Measurements from ENCODE around the gene LMNB1. TPM values are rescaled to one million over a fixed set of nuclear protein-coding genes. Genes with fewer than 3 reads are reported as not detected.
"Not testable (repeated sequence)": the region's sequence is repeated elsewhere in the genome, so short reads cannot be mapped to it uniquely, and the experiment has no call there.

The LMNB1 gene
- total RNA-seq, 1 donor from 2014 or later = 20.9 TPM

DNA sequence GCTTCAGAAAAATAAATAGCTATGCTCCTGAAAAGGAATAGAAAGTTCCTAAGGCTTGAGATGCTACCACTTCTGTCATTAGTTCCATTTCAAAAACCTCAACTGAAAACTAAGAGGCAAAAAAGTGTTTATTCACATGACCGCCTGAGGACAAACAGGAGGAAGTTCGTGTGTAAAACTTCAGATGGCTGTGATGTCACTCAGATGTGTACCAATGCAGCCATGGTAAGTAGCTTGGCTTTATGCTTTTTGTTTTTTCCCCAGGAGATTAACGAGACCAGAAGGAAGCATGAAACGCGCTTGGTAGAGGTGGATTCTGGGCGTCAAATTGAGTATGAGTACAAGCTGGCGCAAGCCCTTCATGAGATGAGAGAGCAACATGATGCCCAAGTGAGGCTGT lies 33.0 kb downstream of the LMNB1 start:
- DNase-seq (ENCODE audit: extremely low spot score in 2 of 2) = no peak
- Histone ChIP-seq H3K36me3 (no peaks in the 10 kb centered on the region), H3K4me1 (no peaks in the 10 kb centered on the region), H3K9me3 (no peaks in the 10 kb centered on the region), H3K4me3 (no peak overlapping the region), H3K27me3 (no peaks in the 10 kb centered on the region), H3K27ac (no peak overlapping the region)
- intact Hi-C loops (cut with DNase I) = no loop called here
- TF ChIP-seq POLR2AphosphoS5 (IDR thresholded peaks at IDR 0.05; ENCODE audit: insufficient read depth in 1 of 2, low read depth in 1 of 2) (no peak), POLR2A (IDR thresholded peaks at IDR 0.05) (no peak)
- TF ChIP-seq, protein P1, sequence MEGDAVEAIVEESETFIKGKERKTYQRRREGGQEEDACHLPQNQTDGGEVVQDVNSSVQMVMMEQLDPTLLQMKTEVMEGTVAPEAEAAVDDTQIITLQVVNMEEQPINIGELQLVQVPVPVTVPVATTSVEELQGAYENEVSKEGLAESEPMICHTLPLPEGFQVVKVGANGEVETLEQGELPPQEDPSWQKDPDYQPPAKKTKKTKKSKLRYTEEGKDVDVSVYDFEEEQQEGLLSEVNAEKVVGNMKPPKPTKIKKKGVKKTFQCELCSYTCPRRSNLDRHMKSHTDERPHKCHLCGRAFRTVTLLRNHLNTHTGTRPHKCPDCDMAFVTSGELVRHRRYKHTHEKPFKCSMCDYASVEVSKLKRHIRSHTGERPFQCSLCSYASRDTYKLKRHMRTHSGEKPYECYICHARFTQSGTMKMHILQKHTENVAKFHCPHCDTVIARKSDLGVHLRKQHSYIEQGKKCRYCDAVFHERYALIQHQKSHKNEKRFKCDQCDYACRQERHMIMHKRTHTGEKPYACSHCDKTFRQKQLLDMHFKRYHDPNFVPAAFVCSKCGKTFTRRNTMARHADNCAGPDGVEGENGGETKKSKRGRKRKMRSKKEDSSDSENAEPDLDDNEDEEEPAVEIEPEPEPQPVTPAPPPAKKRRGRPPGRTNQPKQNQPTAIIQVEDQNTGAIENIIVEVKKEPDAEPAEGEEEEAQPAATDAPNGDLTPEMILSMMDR (IDR thresholded peaks at IDR 0.05) = no peak

DNA sequence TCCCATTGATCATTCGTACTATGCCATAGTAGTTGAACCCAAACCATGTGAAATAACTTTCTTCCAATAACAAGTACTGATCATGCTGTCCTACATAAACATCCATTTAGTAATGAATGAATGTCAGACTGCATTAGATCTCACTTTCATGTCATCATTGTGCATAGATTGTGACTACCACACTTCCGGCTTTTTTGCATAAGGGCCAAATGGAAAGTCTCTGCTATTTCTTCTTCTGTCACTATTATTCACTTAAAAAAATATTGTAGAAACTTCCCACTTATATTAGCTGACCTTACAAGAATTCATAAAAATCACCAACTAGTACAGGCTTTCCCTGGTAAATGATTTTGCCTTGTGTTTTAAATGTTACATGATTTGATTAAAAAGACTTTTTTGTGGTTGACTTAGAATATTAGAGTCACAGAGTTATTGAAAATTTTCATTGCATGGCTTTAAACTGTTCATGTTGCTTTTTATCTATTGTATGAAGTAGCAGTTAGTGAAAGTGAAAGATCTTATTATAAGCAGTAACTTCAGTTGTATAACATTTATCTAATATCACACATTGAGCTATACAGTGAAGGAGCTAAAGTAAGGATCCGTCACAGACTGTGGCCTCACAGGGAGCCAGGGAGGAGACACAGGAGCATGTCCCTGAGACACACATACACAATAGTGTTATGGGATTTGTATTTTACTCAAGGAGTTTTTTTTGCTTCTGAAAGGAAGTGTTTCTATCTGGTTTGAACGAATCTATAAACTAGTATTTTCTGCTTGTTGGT lies 33.9 kb downstream of the LMNB1 start:
- H3K36me3 ChIP-seq = no peaks in the 10 kb centered on the region
- H3K4me1 ChIP-seq = no peaks in the 10 kb centered on the region
- intact Hi-C loops (cut with DNase I) = no loop called here
- DNase-seq (ENCODE audit: extremely low spot score in 2 of 2) = no peak
- no peaks in the 10 kb centered on the region for H3K9me3 ChIP-seq
- no peak overlapping the region for H3K27ac ChIP-seq
- TF ChIP-seq POLR2A (IDR thresholded peaks at IDR 0.05) (no peak), POLR2AphosphoS5 (IDR thresholded peaks at IDR 0.05; ENCODE audit: insufficient read depth in 1 of 2, low read depth in 1 of 2) (no peak)
- TF ChIP-seq, protein P1 (IDR thresholded peaks at IDR 0.05) = no peak
- H3K27me3 ChIP-seq = no peaks in the 10 kb centered on the region
- H3K4me3 ChIP-seq = no peak overlapping the region

DNA sequence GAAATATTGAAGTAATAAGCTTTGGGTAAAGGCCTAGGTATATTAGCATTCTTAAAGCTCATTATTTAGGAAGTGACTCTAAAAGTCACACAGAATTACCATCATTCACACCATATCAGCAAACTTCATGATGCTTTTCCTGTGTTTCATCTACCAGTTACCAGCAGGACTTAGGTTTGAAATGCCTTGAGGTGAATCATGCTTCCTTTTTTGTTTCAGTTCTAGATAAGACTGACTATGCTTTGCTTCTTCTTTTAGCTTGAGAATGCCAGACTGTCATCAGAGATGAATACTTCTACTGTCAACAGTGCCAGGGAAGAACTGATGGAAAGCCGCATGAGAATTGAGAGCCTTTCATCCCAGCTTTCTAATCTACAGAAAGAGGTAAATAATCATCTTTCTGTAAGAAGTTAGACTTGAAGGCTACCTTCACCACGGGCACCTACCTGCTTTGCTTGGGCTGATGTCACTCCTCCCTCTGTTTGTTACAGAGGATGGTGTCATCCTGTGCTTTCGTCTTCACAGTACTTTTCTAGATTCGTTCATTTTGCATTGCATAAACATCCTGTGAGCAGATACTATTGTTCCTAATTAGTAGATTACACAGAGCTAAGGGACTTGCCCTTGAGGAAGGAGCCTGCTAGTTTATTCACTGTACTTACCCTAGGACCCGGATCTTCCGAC lies 34.7 kb downstream of the LMNB1 start:
- Histone ChIP-seq H3K27ac (no peak overlapping the region), H3K4me3 (no peak overlapping the region), H3K36me3 (no peaks in the 10 kb centered on the region), H3K4me1 (no peaks in the 10 kb centered on the region), H3K27me3 (no peaks in the 10 kb centered on the region), H3K9me3 (no peaks in the 10 kb centered on the region)
- TF ChIP-seq POLR2A (IDR thresholded peaks at IDR 0.05) = no peak
- TF ChIP-seq, protein P1 (IDR thresholded peaks at IDR 0.05) = no peak
- intact Hi-C loops (cut with DNase I) = no loop called here
- no peak for DNase-seq (ENCODE audit: extremely low spot score in 2 of 2)

DNA sequence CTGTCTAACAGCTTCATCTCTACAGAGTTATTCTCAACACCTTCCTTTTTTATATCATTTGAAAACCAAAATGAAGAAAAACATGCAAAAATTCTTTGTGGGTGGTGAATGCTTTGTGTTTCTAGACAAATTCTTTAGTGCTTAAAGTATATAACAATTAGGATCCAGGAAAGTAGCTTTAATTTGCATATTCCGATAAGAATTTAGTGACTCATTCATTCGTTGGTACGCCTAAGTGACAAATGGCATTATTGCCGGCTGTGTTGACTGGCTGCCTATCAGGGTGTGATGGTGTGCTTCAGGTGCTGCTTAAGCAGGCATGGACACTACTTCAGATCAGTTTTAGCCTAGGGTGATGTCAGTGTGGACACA lies 35.2 kb downstream of the LMNB1 start:
- intact Hi-C loops (cut with DNase I) = no loop called here
- no peaks in the 10 kb centered on the region for H3K27me3 ChIP-seq
- no peak overlapping the region for H3K4me3 ChIP-seq
- no peaks in the 10 kb centered on the region for H3K9me3 ChIP-seq
- no peaks in the 10 kb centered on the region for H3K36me3 ChIP-seq
- H3K27ac ChIP-seq = no peak overlapping the region
- TF ChIP-seq, protein P1 (IDR thresholded peaks at IDR 0.05) = no peak
- no peak for TF ChIP-seq POLR2AphosphoS5 (IDR thresholded peaks at IDR 0.05; ENCODE audit: insufficient read depth in 1 of 2, low read depth in 1 of 2)
- TF ChIP-seq POLR2A (IDR thresholded peaks at IDR 0.05) = no peak
- H3K4me1 ChIP-seq = no peaks in the 10 kb centered on the region
- DNase-seq (ENCODE audit: extremely low spot score in 2 of 2) = no peak

DNA sequence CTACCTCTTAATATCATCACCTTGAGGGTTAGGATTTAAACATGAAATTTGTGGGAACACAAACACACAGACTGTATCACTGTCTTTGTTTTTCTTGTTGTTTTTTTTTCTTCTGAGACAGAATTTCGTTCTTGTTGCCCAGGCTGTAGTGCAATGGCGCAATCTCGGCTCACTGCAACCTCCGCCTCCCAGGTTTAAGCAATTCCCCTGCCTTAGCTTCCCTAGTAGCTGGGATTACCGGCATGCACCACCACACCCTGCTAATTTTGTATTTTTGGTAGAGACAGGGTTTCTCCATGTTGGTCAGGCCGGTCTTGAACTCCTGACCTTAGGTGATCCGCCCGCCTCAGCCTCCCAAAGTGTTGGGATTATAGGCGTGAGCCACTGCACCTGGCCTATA lies 36.9 kb downstream of the LMNB1 start:
- H3K4me3 ChIP-seq; H3K27me3 ChIP-seq; H3K27ac ChIP-seq; H3K9me3 ChIP-seq; DNase-seq (ENCODE audit: extremely low spot score in 2 of 2); H3K36me3 ChIP-seq; intact Hi-C loops (cut with DNase I); H3K4me1 ChIP-seq: not testable (repeated sequence)
